ENCODE results near the gene CACNA1S.

CACNA1S gene

DNA sequence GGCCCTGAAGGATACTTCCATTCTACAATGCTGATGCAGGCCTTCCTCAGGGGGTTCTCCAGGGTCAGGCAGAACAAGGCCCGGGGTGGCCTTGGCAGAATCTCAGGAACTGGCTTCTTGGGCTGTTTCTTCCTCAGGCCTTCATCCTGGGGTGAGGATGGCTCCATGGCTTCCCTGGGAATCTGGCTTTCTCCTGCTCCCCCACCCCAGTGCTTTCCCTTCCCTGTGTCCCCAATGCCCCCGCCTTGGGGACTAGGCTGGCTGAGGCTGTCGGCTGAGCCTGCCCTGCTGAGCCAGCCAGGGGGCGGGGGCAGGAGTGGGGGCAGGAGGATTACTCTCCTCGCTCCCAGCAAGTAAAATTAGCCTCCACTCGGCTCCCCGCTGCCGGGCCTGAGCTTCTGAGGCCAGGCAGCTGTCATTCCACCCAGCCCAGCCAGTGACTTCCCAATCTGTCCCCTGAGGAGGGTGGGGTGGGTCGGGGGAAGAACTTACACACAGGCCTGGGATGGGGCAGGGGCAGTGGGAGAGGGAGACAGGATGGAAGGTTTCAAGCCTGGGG is at the start of gene CACNA1S:
CACNA1S (minus strand) TSS at position 254 of the 559 bp plus-strand sequence; CDS start at position 167, 87 bp downstream.
- no peak for DNase-seq (ENCODE audit: low read depth, low spot score)

- no peak for DNase-seq (ENCODE audit: low read depth, low spot score)
These were observed 45.7 kb upstream of the CACNA1S start for GRCh38 chr1:201157949-201158348.

DNA sequence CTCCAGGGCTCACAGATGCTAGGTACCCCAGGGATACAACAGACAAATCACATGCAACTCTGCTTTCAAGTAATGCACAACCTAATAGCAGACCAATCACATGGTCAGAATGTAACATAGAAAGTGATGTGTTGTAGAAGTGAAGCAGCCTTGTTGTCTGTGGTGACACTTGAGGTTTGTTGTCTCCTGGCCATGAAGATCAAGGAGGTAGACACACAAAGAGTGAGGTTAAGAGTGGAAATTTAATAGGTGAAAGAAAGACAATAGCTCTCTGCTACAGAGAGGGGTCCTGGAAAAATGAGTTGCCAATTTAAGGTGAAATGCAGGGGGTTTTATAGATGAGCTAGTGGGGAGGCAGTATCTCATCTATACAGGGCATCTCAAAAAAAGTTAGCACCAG is 44.6 kb upstream of the CACNA1S start:
- no peak for DNase-seq (ENCODE audit: low read depth, low spot score)

GRCh38 chr1:201156346-201156745 is 44.1 kb upstream of the CACNA1S start:
- no peak for DNase-seq (ENCODE audit: low read depth, low spot score)

DNA sequence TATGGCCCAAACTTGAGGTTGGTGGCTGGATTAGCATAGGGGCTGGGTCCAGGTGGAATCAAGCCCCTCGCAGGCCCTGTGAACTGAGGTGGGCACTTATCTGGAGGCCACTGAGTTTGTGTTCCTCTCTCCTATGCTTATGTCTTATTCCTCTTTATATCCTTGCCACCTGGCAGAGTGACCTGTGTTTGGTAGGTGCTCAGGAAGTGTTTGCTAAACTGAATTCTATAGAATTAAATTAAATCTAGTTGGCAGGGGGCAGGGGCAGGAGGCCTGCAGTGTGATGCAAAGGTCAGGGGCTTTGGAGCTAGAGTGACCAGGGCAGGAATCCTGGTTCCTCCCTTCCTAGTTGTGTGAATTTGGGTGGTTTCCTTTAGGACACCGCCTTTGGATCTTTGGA is 43.1 kb upstream of the CACNA1S start:
- no peak for DNase-seq (ENCODE audit: low read depth, low spot score)

DNA sequence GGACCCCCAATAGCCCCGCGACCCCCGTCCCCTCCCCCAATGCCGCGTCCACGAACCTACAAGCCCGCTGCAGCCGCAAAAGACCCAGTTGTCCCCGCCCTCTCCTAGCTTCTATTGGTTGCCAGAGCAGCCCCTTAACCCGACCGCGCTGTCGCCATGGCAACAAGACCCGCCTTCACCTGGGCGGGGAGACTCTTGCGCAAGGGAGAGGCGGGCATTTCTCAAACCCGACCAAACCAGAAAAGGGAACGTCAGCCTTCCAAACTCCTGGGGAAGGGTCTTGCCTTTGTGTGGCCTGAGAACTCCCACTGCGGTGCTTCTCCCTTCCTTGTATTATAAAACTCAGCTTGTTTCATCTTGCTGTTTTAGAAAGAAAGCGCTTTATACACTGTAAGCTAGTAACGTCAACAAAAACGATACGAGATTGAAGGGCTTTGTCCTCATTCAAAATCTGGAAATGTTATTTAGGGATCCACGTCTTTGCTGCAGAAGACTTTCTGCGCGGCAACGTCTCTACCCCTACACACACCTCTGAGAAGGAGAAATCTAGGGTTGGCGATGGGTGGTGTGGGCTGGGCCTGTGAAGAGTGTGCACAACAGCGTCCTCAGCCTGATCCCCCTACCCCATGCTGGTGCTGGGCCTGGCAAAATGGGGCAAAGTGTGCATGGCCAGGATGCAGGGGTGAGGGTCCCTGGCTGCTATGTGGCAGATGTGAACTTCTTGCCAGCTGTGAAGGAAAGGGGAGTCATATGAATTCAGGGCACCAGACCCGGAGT is 42.4 kb upstream of the CACNA1S start, which contains the start of gene TMEM9:
TMEM9 (minus strand) TSS at position 86 of the 777 bp plus-strand sequence. CDS start 551 bp downstream, outside the sequence.
- DNase-seq (ENCODE audit: low read depth, low spot score): peak; percentile 82

DNA sequence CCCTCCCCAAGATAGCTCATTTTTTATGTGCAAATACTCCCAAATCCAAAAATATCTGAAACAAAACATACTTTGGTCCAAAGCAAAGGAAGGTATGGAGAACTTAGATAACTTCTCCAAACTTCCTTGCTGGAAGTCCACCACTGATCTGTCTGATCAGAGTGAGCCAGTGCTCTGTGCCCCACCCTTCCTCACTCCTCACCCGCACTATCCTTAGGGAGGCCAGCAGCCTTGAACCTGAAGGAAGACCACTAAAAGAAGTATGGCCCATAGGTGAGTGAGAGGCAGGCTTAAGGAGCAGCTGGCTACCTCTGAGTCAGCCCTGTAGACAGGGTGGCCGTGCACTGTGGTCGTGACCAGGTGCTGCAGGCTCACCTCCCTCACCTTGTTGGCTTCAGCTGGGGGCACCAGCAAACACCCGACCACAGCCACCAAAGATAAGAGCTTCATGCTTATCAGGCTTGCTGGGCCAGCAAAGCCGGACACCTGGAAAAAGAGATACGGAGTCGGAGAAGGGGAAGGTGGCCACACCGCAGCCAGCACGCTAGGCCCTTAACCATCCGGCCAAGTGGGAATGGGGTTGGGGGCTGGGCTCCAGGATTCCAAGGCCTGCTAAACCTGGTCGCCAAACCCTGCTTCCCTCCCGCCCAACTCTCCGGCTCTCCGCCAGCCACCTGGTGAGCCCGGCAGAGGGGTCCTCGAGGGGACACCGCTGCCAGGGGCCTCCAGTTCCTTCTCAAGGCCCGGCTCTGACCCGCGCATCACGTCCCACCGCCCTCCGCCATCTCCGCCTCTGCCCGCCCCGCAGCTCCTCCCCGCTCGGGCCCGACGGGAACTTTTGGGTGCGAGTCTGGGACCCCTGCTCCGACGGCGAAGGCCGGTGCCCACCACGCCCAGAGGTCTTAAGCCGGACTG is 41.5 kb upstream of the CACNA1S start:
- no peak for DNase-seq (ENCODE audit: low read depth, low spot score)

- no peak for DNase-seq (ENCODE audit: low read depth, low spot score)
These were observed 37.2 kb upstream of the CACNA1S start for GRCh38 chr1:201149400-201149799.

- DNase-seq (ENCODE audit: low read depth, low spot score): no peak
These were observed 35.3 kb upstream of the CACNA1S start for GRCh38 chr1:201147396-201148015.

- DNase-seq (ENCODE audit: low read depth, low spot score): no peak
These were observed 34.6 kb upstream of the CACNA1S start for GRCh38 chr1:201146626-201147390.

- no peak for DNase-seq (ENCODE audit: low read depth, low spot score)
These were observed 33.6 kb upstream of the CACNA1S start for GRCh38 chr1:201145816-201146215.

- DNase-seq (ENCODE audit: low read depth, low spot score): no peak
These were observed 32.9 kb upstream of the CACNA1S start for GRCh38 chr1:201145132-201145531.

- DNase-seq (ENCODE audit: low read depth, low spot score): no peak
These were observed 32.5 kb upstream of the CACNA1S start for GRCh38 chr1:201144701-201145100.

- DNase-seq (ENCODE audit: low read depth, low spot score): no peak
These were observed 31.8 kb upstream of the CACNA1S start for GRCh38 chr1:201143726-201144635.

DNA sequence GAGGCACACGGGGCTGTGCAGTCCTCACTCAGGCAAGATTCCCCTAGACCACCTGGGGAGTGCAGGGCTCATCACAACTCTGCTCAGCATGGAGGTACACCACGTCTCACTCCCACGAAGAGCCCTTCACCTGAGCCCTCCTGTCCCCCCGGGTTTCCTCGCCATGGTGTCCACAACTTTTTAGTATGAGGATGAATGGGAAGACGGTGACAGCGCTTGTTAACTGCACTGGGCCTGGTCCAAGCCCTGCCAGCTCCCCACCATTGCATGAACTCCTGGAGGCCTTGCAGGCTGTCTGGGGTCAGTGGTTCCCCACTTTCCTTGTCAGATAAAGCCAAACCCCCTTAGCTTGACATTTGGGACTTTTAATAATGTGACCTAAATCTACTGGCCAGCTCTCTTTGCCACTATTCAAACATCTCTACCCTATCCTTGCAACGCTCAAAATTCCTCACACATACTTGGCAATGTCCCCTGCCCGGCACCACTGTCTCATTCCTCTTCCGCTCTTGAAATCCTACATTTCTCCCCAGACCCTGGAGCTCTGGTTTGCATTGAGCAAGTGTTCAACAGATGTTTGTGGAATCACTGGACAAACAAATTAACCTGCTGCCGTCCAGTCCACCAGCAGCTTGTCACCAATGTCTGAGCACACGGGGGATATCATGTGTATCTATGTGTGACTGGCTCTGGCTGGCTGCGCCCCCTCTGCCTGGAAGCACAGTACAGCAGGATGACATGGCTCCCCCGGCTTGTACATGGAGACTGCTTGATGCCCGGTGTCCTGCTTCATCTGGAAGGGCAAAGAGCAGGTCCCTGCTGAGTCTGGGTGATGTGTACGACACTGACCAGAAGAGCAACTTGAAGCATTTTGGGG is 30.9 kb upstream of the CACNA1S start:
- no peak for DNase-seq (ENCODE audit: low read depth, low spot score)

DNA sequence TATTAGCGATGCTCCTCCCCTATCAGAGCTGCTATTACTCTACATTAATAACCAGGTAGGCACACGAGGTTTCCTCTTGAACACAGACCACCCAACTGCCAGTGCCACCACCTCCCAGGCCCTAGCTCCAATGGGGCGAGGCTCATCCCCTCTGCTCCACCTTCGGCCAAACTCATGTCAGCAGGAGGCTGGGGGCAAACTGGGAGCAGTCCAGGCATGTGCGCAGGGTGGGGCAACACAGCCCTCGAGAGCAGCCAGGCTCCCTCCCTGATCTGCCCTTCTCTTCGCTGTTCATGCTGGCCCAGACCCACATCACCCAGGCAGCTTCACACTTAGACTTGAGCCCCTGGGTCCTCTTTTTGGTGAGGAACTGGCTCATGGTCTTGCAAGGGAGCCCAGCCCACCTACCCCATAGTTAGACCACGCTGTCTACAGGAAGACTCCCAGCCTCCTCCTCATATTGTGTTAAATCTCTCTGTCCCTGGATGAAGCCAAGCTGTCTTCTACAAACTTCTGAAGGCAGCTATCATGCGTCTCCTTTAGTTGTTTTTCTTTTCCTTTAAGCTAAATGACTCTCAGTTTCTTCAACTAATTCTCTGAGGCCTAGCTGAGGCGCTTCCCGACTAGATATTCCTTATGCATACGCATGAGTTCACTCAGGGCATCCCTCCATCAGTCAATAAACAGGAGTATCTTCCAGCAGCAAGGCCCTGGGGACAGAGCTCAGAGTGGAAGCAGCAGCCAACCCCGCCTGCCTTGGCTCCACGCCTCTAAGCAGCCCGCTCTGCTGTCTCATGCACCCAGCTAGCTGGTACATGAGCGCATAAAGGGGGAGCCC is 30.0 kb upstream of the CACNA1S start:
- DNase-seq (ENCODE audit: low read depth, low spot score): no peak

- no peak for DNase-seq (ENCODE audit: low read depth, low spot score)
These were observed 29.2 kb upstream of the CACNA1S start for GRCh38 chr1:201141418-201141817.

- DNase-seq (ENCODE audit: low read depth, low spot score): no peak
These were observed 28.7 kb upstream of the CACNA1S start for GRCh38 chr1:201140941-201141260.
